Measurements from ENCODE around the gene SLC6A6. TPM values are rescaled to one million over a fixed set of nuclear protein-coding genes. Genes with fewer than 3 reads are reported as not detected.

The SLC6A6 gene
- total RNA-seq, 1 experiment from 2014 or later = 72.6 TPM

DNA sequence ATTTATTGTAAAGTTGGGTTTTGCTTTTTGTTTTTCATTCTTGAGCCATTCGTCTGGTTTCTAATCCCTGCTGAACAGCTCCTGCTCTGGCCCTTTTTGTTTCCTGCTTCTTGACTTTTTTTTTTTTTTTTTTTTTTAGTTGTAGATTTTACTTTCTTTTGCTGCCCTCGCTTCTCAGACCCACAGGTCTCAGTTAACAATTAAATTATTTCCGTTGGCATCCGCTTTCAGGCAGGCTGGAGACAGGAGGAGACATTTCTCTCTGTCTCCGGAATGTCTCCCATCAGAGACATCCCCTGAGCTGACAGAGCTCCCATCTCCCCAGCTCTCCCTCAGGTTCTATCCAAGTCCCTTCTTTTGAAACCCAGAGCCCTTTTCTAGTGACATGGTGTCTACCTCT is 68.6 kb downstream of the SLC6A6 start:
- WGBS (ENCODE audit: extremely low coverage, insufficient read length, low lambda C conversion rate) = no CpG with 5 or more reads among the region's 5 CpGs
- Histone ChIP-seq H4K5ac (ENCODE audit: insufficient read length, low read depth, low read length) (no peak overlapping the region), H3K9me3 (ENCODE audit: control insufficient read depth, low read depth, low read length) (no peaks in the 10 kb centered on the region)

More for the DNA sequence above, 68.6 kb downstream of the SLC6A6 start:
- no peak for DNase-seq
- H3K56ac ChIP-seq (ENCODE audit: insufficient read length, low read depth, low read length) = no peak overlapping the region
- Mint-ChIP-seq H3K27me3 (ENCODE audit: low read depth) (no peaks in the 10 kb centered on the region), H3K27ac (no peak overlapping the region), H3K4me3 (no peak overlapping the region), H3K36me3 (ENCODE audit: insufficient read depth in 1 of 3, low read depth in 3 of 3) (peaks cover 34 to 75% (median 38%) of the 10 kb centered on the region in 3 experiments; a peak in 6 of 7 replicates), H3K9me3 (no peaks in the 10 kb centered on the region), H3K4me1 (peaks cover 4 to 8% of the 10 kb centered on the region in 2 experiments)
- no peak overlapping the region for H3K23ac ChIP-seq (ENCODE audit: insufficient read length, low read depth, low read length)
- no peak overlapping the region for H3K4ac ChIP-seq (ENCODE audit: low read depth, low read length)
- no peaks in the 10 kb centered on the region for H3K79me1 ChIP-seq (ENCODE audit: insufficient read depth, low read depth, low read length, poor library complexity, severe bottlenecking)
- H4K8ac ChIP-seq (replicated peaks; ENCODE audit: insufficient read length, low read depth, low read length) = no peak overlapping the region
- no peak overlapping the region for H3K27ac ChIP-seq (ENCODE audit: insufficient read length, low read depth, low read length)
- H3K14ac ChIP-seq (ENCODE audit: insufficient read depth, low read length) = no peak overlapping the region
- no peak overlapping the region for H3K9ac ChIP-seq (ENCODE audit: extremely low read depth, insufficient read length, low read length)
- no peak overlapping the region for H3K18ac ChIP-seq (ENCODE audit: insufficient read length, low read depth, low read length)
- no peak overlapping the region for H3K4me2 ChIP-seq (ENCODE audit: insufficient read depth, insufficient read length, low read length)
- H2BK12ac ChIP-seq (ENCODE audit: insufficient read length, low read depth, low read length) = no peak overlapping the region
- no peaks in the 10 kb centered on the region for H3K79me2 ChIP-seq (ENCODE audit: insufficient read depth, low read length)
- no peak overlapping the region for H3T11ph ChIP-seq (ENCODE audit: low read length)
- TF ChIP-seq, protein P1, sequence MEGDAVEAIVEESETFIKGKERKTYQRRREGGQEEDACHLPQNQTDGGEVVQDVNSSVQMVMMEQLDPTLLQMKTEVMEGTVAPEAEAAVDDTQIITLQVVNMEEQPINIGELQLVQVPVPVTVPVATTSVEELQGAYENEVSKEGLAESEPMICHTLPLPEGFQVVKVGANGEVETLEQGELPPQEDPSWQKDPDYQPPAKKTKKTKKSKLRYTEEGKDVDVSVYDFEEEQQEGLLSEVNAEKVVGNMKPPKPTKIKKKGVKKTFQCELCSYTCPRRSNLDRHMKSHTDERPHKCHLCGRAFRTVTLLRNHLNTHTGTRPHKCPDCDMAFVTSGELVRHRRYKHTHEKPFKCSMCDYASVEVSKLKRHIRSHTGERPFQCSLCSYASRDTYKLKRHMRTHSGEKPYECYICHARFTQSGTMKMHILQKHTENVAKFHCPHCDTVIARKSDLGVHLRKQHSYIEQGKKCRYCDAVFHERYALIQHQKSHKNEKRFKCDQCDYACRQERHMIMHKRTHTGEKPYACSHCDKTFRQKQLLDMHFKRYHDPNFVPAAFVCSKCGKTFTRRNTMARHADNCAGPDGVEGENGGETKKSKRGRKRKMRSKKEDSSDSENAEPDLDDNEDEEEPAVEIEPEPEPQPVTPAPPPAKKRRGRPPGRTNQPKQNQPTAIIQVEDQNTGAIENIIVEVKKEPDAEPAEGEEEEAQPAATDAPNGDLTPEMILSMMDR (conservative IDR thresholded peaks at IDR 0.05) = no peak
- no peak overlapping the region for H4K91ac ChIP-seq (ENCODE audit: insufficient read length, low read depth, low read length)
- H2BK5ac ChIP-seq (ENCODE audit: insufficient read length, low read length) = no peak overlapping the region
- H2BK120ac ChIP-seq (ENCODE audit: low read depth, low read length, poor library complexity, severe bottlenecking) = no peak overlapping the region
- H2AK5ac ChIP-seq (ENCODE audit: insufficient read length, low read length) = no peak overlapping the region
- H2BK15ac ChIP-seq (ENCODE audit: low read depth, low read length) = no peak overlapping the region
- no peak overlapping the region for H2AFZ ChIP-seq (ENCODE audit: low read length)
- no peaks in the 10 kb centered on the region for H4K20me1 ChIP-seq (ENCODE audit: control insufficient read depth, insufficient read depth, insufficient read length)
- no peaks in the 10 kb centered on the region for H3K23me2 ChIP-seq (ENCODE audit: insufficient read length, low read depth, low read length, poor library complexity, severe bottlenecking)
- H3K4me1 ChIP-seq (ENCODE audit: insufficient read depth, low read length) = no peaks in the 10 kb centered on the region
- no peak overlapping the region for H2BK20ac ChIP-seq (ENCODE audit: low read depth, low read length, poor library complexity, severe bottlenecking)
- no peaks in the 10 kb centered on the region for H3K27me3 ChIP-seq (ENCODE audit: insufficient read depth, low read length)

All from H9 (cell line).